Right atrium auricular region (tissue), 2 donors: Measurements from ENCODE around the gene FBXL19. TPM values are rescaled to one million over a fixed set of nuclear protein-coding genes. Genes with fewer than 3 reads are reported as not detected.

Source experiments
- DNase-seq: peaks from one replicate; pipeline ENCODE4 v3.0.0-alpha.2; 2019; ENCODE audit warnings: low spot score
- H3K27ac ChIP-seq, 2 donors: fragments of 200-600 bp; sonication (generic); 1 replicate in 1 of 2; 2 replicates in 1 of 2; pipeline ENCODE4 v1.5.1; 2016 to 2019
- H3K27me3 ChIP-seq, 2 donors: fragments of 200-600 bp; sonication (generic); one replicate each; pipeline versions ENCODE4 v1.5.1 to v1.6.0; 2017 to 2019
- H3K36me3 ChIP-seq: fragments of 200-600 bp; sonication (generic); one replicate; pipeline ENCODE4 v1.5.1; 2016
- H3K4me1 ChIP-seq, 2 donors: fragments of 200-600 bp; sonication (generic); one replicate each; pipeline versions ENCODE4 v1.5.1 to v1.6.0; 2017 to 2019
- H3K4me3 ChIP-seq, 2 donors: fragments of 200-600 bp; sonication (generic); 1 replicate in 1 of 2; 2 replicates in 1 of 2; pipeline ENCODE4 v1.5.1; 2017 to 2019; ENCODE audit warnings: mild to moderate bottlenecking in 1 of 2, moderate library complexity in 1 of 2
- H3K9me3 ChIP-seq, 2 donors: fragments of 200-600 bp; sonication (generic); one replicate each; pipeline ENCODE4 v1.5.1; 2019
- CTCF ChIP-seq, 2 donors: fragments of 200-600 bp; sonication (generic); IDR thresholded peaks; one replicate each; pipeline ENCODE4 v1.5.1; 2019; ENCODE audit warnings: antibody characterized with exemption in 2 of 2
- total RNA-seq, 2 donors: library from RNA; depleted of rRNA; stranded (reverse); fragments of >200 nt; gene quantifications; one replicate each; pipeline ENCODE4 v1.1.0, GENCODE V29; 2016

Gene FBXL19
- total RNA-seq, 2 donors from 2014 or later = 5.7 to 7.9 TPM

- Histone ChIP-seq H3K9me3 (no peaks in the 10 kb centered on the region), H3K27me3 (no peaks in the 10 kb centered on the region), H3K4me3 (peak overlapping the region; percentile 65 to 69), H3K36me3 (no peaks in the 10 kb centered on the region), H3K27ac (peak overlapping the region; percentile 98 to 99), H3K4me1 (peaks cover 0 to 48% of the 10 kb centered on the region in 2 donors)
- DNase-seq = peak; percentile 96
- no peak for TF ChIP-seq CTCF (IDR thresholded peaks at IDR 0.05)
Measured at GRCh38 chr16:30896889-30897733, 26.3 kb upstream of the FBXL19 start.

GRCh38 chr16:30899794-30900193, 23.6 kb upstream of the FBXL19 start:
- no peak for DNase-seq
- no peak for TF ChIP-seq CTCF (IDR thresholded peaks at IDR 0.05)
- H3K27ac ChIP-seq = no peak overlapping the region
- H3K4me3 ChIP-seq = no peak overlapping the region
- no peaks in the 10 kb centered on the region for H3K36me3 ChIP-seq
- H3K27me3 ChIP-seq = no peaks in the 10 kb centered on the region
- peaks cover 0 to 51% of the 10 kb centered on the region in 2 donors for H3K4me1 ChIP-seq
- no peaks in the 10 kb centered on the region for H3K9me3 ChIP-seq

GRCh38 chr16:30900588-30900987, 22.8 kb upstream of the FBXL19 start:
- no peak for DNase-seq
- Histone ChIP-seq H3K27ac (no peak overlapping the region), H3K27me3 (no peaks in the 10 kb centered on the region), H3K4me1 (peaks cover 0 to 43% of the 10 kb centered on the region in 2 donors), H3K9me3 (no peaks in the 10 kb centered on the region), H3K4me3 (no peak overlapping the region), H3K36me3 (no peaks in the 10 kb centered on the region)
- no peak for TF ChIP-seq CTCF (IDR thresholded peaks at IDR 0.05)

- DNase-seq = no peak
- no peaks in the 10 kb centered on the region for H3K36me3 ChIP-seq
- no peak for TF ChIP-seq CTCF (IDR thresholded peaks at IDR 0.05)
- peak overlapping the region; percentile 75 to 79 for H3K27ac ChIP-seq
- peaks cover 0 to 35% of the 10 kb centered on the region in 2 donors for H3K4me1 ChIP-seq
- peak overlapping the region; percentile 36 to 64 for H3K4me3 ChIP-seq
- H3K27me3 ChIP-seq = no peaks in the 10 kb centered on the region
- no peaks in the 10 kb centered on the region for H3K9me3 ChIP-seq
Measured at GRCh38 chr16:30901201-30902028, 22.0 kb upstream of the FBXL19 start.

- H3K27ac ChIP-seq = peak overlapping the region; percentile 86 to 90
- no peaks in the 10 kb centered on the region for H3K36me3 ChIP-seq
- no peaks in the 10 kb centered on the region for H3K27me3 ChIP-seq
- no peak for DNase-seq
- peaks cover 0 to 29% of the 10 kb centered on the region in 2 donors for H3K4me1 ChIP-seq
- no peaks in the 10 kb centered on the region for H3K9me3 ChIP-seq
- peak; percentile 21 to 27 for TF ChIP-seq CTCF (IDR thresholded peaks at IDR 0.05)
- peak overlapping the region; percentile 45 to 64 for H3K4me3 ChIP-seq
Measured at GRCh38 chr16:30902029-30902972, 21.1 kb upstream of the FBXL19 start.
